HG03064 (cell line): ENCODE data around the gene TIA1.
"Not testable (repeated sequence)": the region's sequence is repeated elsewhere in the genome, so short reads cannot be mapped to it uniquely, and the experiment has no call there.

Experiments
- ATAC-seq: cut with Tn5 transposase; IDR thresholded peaks from one replicate; pipeline ENCODE4 v1.9.1; 2021; ENCODE audit warnings: low read depth; ENCODE audit not compliant: unreplicated experiment

Gene TIA1

DNA sequence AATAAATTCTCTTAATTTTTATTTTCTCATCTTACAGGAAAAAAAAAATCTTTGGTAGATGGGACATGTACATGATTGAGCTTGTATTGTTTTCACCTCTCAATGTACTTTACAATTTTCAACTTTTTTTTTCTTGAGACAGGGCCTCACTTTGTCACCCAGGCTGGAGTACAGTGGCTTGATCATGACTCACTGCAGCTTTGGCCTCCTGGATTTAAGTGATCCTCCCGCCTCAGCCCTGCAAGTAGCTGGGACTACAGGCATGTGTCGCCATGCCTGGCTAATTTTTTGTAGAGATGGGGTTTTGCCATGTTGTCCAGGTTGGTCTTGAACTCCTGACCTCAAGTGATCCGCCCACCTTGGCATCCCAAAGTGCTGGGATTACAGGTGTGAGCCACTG, 25.1 kb downstream of the TIA1 start:
- not testable (repeated sequence) for ATAC-seq

DNA sequence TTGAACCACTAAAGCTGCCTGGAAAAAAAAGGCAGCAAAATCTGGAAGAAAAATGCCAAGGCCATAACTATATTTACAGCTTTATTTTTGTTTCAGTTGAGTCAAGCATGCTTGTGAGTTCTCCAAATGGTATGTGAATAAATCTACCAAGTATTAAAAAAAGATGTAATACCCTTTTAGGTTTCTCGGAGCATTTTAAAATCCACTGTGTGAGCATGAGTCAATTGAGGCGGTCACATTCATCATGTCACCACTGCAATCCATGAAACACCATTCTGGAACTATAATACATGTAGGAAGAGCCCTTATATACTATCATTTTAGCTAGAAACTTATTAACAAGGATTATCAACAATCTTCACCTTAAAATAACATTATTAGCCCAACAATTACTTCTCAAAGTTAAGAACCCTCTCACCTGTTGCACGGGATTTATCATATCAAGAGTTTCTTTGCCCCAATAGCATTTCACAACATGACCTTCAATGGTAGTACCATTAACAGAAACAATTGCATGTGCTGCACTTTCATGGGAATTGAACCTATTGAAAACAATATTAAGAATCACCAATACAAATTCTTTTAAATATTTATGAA, 33.4 kb downstream of the TIA1 start:
- ATAC-seq: no peak

DNA sequence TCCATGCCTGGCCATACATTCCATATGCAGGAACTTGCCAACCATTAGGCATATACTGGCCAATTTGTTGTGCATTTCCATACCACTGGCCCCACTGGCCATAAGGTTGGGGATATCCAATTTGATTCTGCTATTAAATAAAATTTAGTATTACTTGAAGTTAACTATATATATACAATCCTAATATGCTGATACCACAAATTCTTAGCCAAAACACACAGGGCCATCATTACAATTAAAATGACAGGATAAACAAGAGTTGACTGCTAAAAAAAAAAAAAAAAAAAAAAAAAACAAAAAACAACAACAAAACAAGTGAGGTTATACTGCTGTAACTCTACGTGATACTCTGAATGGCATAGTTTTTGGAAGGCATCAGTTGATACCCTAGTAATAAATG, 34.1 kb downstream of the TIA1 start:
- ATAC-seq: no peak

DNA sequence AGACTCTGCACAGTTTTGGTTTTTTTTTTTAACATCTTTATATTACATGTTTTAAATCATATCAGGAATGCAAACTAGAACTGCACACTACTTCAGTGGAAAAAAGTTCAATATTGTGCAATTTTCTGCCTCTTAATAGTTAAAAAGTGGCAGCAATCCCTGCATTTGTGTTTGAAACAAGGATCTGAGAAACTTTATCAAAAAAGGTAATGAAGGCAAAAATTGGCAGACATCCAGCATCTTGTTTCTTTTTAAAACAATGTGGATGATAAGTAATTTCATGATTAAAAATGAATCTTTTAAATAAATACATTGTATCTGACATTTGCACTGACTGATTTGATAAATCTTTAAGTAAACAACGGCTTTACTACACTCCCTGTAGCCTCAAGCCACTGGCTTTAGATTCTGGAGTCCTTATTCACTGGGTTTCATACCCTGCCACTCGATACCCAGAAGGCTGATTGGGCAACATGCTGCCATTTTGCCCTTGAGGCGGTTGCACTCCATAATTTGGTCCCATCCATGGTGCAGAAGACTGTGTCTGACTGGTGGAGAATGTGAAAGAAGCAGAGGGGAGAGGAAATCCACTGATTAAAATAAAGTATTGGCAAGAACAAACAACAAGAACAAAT, 36.0 kb downstream of the TIA1 start:
- ATAC-seq: no peak

DNA sequence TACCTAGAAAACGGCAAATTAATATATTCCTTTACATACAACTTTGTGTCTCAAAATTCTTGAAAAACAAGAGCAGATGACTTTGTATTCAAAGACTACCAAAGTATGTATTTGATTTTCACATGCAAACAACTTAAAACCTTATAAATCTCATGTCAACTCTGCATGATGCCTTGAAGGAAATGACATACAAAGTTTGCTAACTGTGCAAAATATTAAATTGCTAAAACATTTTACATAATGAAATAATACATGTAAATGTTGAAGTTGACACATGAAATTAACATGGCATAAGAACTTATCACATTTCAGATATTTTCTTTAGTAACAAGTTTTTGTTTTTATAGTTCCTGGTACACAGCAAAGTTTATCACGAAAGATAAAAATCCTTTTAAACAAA, 36.8 kb downstream of the TIA1 start:
- no peak for ATAC-seq

DNA sequence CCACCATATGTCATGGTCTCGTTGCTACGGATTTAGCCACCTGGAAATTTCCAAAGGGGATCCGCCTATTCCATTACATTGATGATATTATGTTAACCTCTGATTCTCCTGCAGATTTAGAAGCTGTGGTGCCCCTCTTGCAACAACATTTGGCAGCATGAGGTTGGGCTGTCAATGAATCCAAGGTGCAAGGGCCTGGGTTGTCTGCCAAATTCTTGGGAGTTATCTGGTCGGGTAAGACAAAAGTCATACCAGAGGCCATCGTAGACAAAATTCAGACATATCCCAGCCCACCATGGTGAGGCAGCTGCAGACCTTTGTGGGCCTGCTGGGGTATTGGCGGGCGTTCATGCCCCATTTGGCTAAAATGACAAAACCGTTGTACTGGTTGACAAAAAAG, 44.0 kb downstream of the TIA1 start:
- ATAC-seq: no peak

DNA sequence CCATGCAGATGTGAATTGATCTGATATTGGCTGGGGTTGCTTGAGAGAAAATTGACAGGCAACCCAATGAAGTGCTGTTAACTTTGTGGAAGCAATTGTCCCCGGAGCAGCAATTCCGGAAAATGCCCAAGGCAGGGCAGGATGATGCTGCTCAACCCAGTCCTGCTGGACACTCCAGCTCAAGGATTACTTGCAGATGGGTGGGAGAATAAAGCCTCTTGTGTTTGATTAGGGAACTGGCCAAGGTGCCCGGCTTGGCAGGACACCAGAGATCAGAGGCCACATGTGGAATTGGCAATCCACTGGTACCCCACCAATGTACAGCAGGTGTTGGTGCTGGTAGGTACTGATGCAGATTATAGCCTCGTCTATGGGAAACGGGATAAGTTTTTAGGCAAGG, 45.3 kb downstream of the TIA1 start:
- ATAC-seq: no peak

DNA sequence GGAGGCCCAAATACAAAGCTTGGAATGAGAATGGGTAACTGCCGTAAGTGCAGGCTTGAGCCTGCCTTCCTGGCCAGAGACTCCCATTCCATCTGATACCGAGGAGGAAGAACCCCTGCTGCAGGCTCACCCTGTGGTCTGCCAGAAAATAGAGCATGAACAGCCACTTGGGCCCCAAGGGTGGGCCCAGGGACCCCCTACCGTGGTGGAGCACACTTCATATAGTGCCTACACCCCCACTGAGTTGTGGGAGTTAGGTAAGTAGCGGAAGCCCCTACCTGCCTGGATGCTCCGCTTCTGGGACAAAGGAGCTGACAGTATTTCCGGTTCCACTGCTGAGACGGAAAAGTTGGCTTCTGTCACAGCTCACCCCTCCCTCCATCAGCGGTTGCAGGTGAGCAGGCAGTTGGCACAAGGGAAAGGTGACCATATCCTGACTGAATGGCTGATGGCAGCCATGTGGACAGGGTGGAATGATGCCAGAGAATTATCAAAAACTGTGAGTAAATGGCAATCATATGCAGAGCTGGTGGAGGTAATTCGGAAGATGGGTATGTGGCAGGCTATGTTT, 46.1 kb downstream of the TIA1 start:
- no peak for ATAC-seq

DNA sequence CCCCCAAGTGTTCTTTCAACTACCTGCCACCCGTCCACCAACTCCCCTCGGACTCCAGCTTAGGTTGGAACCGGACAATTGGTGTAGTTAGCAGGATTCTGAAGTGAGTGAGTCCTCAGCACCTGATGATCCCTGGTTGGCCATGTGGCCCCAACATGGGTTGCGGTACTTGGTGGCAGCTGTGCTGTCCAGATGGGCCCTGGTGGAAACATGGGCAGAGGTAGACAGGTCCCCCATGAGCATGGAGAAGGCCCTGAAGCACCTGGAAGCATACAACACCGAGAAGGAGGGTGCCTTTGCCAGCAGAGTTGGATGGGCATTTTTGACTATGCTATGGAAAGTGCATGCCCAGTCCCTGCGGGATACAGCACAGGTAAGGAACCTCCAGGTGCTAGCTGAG, 46.6 kb downstream of the TIA1 start:
- ATAC-seq: no peak

DNA sequence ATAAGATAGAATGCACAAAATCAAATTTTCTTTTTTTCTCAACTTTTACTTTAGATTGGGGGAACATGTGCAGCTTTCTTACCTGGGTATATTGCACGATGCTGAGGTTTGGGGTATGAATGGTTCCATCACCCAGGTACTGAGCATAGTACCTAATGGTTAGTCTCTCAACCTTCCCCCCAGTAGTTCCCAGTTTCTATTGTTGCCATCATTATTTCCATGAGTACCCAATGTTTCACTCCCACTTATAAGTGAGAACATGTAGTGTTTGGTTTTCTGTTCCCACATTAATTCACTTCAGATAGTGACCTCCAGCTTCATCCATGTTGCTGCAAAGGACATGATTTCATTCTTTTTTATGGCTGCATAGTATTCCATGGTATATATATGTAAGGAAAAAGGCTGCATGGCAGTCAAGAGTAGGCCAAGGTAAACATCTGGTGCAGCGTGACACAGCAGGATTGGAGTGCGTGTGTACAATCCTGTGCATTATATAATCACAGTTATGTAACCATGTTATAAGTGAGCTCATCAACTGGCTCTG, 47.1 kb downstream of the TIA1 start:
- no peak for ATAC-seq

DNA sequence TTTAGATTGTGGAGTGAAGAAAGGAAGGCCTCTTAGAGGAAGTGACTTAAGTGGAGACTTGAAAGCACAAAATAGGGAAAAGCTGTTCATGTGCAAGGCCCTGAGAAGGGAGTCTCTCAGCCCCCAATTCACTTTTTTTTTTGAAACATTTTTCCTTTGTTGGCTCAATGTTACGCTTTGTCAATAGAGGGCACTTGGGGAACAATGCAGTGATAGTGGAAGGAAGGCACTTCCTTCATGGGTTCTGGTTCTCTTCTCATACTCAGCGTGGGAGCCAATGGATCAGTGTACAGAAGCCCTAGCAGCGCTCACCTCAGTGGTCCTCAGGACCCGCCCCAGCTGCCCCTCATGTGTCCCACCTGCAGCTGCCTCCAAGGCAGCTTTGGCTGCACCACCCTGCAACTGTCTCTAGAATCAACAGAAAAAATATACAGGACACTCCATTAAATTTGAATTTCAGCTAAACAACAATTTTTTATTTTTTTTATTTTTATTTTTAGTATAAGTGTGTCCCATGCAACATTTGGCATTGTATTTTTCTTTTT, 49.0 kb downstream of the TIA1 start:
- no peak for ATAC-seq

DNA sequence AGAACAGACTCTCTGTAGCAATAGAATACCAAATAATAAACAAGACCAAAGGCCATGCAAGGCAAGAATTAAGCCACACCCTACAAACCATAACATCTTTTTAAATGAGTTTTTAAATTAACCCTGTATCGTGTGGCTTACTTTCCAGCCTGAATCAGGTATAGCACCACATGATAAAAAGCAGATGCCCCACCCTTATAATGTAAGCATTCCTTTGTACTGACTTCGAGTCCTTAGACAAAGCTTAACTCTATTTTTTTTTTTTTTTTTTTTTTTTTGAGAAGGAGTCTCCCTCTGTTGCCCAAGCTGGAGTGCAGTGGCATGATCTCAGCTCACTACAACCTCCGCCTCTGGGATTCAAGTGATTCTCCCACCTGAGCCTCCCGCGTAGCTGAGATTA, 55.9 kb downstream of the TIA1 start:
- no peak for ATAC-seq

DNA sequence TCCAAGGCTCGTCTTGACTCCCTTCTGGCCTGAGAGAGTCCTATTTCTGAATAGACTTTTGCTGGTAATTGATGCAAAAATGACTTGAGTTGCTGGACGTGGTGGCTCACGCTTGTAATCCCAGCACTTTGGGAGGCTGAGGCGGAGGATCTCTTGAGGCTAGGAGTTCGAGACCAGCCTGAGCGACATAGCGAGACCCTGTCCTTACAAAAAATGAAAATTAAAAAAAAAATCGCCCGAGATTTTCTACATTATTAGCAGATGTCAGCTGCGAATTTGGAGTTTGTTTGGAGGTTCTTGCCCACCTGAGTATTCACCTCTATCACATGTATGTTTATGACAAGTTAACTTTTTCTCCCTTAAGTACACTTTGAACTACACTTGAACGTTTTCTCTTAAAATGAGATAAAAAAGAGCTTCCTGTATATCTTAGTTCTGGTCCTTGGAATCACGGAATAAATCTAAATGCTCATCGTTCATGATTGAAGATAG, 57.1 kb downstream of the TIA1 start:
- ATAC-seq: no peak

DNA sequence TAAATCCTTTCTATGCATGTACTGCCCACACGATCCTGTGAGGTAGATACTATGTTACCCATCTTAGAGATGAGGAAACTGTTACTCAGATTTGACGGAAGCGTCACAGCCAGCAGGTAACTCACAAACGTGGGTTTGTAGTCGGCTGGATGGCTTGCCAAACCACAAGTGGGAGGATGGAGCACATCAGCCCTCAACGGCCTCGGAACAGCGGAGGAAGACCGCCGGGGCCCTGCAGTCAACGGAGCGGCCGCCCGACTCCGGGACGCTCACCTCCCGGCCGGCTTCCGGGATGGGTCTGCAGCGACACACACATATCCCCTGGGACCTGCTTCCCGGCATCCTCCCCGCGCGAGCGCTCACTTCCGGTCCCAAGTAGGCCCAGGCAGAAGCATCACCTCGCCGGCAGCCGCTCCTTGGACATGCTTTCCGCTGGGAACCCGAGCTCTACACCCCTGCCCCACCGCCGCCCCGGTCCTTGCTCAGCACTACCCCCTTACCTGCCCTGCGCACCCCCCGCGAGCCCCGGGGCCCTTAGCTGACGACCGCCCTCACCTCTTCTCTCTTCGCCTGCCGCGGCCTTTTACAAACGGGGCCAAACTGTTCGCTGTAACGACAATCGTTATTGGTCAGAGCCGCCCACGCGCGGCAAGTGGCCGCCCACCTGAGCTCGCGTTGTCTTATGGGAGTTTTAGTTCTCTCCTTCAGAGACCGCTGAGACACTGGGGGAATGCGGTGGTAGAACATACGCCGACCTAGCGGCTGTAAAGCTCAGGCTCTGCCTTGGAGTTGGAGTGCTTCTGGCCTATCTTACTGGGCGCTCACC, 57.8 kb downstream of the TIA1 start, which contains the start of gene C2orf42:
Gene C2orf42, minus strand, starts transcription at position 602 of the 826 bp plus-strand sequence. CDS start 9,034 bp downstream, outside the sequence.
- ATAC-seq: peak; percentile 81

DNA sequence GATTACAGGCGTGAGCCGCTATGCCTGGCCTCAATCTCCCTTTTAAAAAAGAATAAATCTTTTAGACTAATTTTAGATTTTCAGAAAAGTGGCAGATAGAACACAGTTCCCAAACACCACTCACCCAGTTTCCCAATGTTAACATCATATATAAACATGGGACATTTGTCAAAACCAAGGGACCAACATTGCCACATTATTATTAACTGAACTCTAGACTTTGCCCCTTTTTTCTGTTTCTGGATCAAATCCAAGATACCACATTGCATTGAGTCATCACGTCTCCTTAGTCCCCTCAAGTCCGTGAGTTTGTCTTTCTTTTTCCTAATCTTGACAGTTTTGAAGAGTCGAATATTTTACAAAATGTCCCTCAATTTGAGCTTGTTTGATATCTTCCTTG, 60.0 kb downstream of the TIA1 start:
- no peak for ATAC-seq

DNA sequence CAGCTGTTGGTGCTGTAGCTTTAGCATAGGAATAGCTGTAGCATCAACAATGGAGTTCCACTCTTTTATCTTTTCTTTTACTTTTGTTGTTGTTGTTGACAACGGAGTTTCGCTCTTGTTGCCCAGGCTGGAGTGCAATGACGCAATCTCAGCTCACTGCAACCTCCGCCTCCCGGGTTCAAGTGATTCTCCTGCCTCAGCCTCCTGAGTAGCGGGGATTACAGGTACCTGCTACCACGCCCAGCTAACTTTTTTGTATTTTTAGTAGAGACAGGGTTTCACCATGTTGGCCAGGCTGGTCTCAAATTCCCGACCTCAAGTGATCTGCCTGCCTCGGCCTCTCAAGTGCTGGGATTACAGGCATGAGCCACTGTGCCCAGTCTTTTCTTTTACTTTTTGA, 61.3 kb downstream of the TIA1 start:
- ATAC-seq: not testable (repeated sequence)

DNA sequence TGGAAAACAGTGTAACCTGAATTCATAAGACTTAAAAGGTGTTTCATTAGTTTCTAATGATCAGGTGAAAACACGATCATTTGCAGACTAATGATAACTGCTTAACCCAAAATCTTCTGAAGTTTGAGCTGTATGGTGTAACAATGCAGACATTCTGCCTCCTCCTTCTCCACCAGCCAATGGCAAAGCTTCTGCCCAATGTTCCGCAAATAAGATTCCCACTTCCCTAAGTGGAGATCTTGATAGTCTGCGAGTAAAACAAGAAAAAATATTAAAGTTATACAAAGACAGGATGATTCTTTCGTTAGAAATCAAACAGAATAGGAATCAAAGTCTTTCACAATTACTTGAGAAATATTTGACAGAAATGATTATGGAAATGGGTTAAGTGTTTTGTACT, 65.7 kb downstream of the TIA1 start:
- no peak for ATAC-seq

DNA sequence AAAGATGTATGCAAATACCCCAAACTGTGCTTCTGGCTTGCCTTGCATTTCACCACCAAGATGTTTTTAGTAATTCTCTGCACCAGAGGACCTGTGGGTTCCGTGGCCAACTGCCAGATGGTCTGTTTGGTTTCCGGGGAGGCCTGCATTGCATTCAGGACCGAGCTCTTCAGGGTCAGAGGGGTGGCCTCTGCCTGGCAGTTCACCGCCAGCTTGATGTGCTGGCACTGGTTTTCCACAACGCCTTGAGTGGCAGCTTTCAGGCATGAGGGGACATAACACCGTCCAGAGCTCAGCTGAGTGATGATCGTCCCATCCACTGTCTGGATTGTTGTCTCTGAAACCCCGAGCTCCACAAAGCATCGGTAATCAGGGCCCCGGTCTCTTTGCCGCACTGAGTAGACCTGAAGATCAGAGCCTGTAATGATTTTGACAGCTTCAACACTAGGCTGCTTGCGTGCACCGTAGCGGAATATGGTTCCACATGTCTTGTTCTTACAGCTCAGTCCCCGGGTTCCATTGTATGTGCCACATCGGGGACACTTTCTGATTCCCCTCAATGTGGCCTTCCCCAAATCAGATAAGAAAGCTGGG, 67.0 kb downstream of the TIA1 start:
- ATAC-seq: peak; percentile 58

DNA sequence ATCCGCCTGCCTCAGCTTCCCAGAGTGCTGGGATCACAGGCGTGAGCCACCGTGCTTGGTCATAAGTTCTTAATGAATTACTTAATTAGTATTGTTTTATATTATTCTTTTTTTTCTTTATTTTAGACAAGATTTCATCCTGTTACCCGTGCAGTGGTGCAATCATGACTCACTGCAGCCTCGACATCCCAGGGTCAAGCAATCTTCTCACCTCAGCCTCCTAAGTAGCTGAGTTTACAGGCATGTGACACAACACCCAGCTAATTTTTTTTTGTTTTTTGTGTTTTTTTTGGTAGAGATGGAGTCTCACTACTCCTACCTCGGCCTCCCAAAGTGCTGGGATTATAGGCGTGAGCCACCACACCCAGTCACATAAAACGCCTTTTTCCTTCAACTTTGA, 74.9 kb downstream of the TIA1 start:
- ATAC-seq: no peak

DNA sequence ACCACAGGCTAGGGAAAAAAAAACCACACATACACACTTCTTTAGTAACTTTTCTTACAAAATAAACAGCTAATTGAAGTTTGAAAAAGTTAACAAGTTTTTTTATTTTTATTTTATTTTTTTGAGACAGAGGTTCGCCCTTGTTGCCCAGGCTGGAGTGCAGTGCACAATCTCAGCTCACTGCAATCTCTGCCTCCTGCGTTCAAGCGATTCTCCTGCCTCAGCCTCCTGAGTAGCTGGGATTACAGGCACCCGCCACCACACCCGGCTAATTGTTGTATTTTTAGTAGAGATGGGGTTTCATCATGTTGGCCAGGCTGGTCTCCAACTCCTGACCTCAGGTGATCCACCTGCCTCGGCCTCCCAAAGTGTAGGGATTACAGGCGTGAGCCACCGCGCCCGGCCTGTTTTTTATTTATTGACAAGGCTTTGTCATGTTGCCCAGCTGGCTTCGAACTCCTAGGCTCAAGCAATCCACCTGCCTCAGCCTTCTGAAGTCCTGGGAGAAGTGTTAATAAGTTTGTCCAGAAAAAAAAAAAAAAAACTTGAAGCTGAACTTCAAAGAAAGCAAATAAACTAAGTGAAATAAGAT, 78.7 kb downstream of the TIA1 start:
- not testable (repeated sequence) for ATAC-seq
